ENCODE measurements around the gene GYPE.
"Not testable (repeated sequence)": the region's sequence is repeated elsewhere in the genome, so short reads cannot be mapped to it uniquely, and the experiment has no call there.

- TF ChIP-seq, protein P1, sequence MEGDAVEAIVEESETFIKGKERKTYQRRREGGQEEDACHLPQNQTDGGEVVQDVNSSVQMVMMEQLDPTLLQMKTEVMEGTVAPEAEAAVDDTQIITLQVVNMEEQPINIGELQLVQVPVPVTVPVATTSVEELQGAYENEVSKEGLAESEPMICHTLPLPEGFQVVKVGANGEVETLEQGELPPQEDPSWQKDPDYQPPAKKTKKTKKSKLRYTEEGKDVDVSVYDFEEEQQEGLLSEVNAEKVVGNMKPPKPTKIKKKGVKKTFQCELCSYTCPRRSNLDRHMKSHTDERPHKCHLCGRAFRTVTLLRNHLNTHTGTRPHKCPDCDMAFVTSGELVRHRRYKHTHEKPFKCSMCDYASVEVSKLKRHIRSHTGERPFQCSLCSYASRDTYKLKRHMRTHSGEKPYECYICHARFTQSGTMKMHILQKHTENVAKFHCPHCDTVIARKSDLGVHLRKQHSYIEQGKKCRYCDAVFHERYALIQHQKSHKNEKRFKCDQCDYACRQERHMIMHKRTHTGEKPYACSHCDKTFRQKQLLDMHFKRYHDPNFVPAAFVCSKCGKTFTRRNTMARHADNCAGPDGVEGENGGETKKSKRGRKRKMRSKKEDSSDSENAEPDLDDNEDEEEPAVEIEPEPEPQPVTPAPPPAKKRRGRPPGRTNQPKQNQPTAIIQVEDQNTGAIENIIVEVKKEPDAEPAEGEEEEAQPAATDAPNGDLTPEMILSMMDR (IDR thresholded peaks at IDR 0.05; ENCODE audit: insufficient read depth, low read length, poor library complexity, severe bottlenecking) = not testable (repeated sequence)
- not testable (repeated sequence) for TF ChIP-seq EZH2phosphoT487 (conservative IDR thresholded peaks at IDR 0.05; ENCODE audit: low read length)
Observed at GRCh38 chr4:143839413-143839812, 65.9 kb downstream of the GYPE start.
